ENCODE data around the gene PRDM8.
"Not testable (repeated sequence)": the region's sequence is repeated elsewhere in the genome, so short reads cannot be mapped to it uniquely, and the experiment has no call there.

Gene PRDM8

GRCh38 chr4:80196922-80197573, at the start of gene PRDM8:
Gene PRDM8, plus strand, starts transcription at chr4:80197503. Its CDS starts 2,578 bp downstream, at chr4:80200081.
- DNase-seq (ENCODE audit: low read depth in 2 of 2), result no peak

DNA sequence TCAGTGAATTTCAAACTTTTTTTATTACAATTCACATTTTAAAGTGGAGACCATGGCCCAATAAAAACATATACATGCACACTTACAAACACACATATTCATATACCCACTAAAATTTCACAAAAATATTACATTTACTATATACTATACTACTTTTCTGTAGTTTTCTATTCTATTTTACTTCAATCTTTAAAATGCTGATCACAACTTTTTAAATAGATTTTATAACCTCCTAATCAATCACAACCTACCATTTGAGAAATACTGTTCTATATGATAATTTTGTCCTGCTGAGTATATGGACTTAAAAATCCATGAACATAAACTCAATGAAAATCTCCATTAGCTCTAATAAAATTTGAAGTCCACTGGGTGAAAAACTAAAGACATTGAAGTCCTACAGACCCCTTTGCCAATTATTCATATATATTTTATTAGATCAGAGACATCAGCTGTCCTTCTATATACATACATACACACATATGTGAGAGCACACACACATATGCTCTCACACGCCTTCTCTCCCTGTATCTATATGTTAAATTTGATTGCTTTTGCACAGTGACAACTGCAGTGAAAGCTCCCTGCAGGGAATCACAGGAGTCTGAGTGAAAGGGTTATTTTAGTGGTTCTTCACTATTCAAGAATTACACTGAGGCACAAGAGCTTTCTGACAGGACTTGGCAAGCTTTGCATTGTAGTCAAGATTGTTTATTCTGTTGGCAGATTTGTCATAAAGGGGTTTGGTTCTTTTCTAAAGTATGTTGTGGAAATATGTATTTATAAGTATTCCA, 46.7 kb upstream of the PRDM8 start:
- no peak for DNase-seq (ENCODE audit: low read depth in 2 of 2)

GRCh38 chr4:80151981-80152380, 45.3 kb upstream of the PRDM8 start:
- no peak for DNase-seq (ENCODE audit: low read depth in 2 of 2)

- DNase-seq (ENCODE audit: low read depth in 2 of 2), result no peak
Measured at GRCh38 chr4:80153874-80154544, 43.3 kb upstream of the PRDM8 start.

GRCh38 chr4:80154545-80154933, 42.8 kb upstream of the PRDM8 start:
- DNase-seq (ENCODE audit: low read depth in 2 of 2), result no peak

- no peak for DNase-seq (ENCODE audit: low read depth in 2 of 2)
Measured at GRCh38 chr4:80155316-80155982, 41.9 kb upstream of the PRDM8 start.

GRCh38 chr4:80156410-80156809, 40.9 kb upstream of the PRDM8 start:
- no peak for DNase-seq (ENCODE audit: low read depth in 2 of 2)

DNA sequence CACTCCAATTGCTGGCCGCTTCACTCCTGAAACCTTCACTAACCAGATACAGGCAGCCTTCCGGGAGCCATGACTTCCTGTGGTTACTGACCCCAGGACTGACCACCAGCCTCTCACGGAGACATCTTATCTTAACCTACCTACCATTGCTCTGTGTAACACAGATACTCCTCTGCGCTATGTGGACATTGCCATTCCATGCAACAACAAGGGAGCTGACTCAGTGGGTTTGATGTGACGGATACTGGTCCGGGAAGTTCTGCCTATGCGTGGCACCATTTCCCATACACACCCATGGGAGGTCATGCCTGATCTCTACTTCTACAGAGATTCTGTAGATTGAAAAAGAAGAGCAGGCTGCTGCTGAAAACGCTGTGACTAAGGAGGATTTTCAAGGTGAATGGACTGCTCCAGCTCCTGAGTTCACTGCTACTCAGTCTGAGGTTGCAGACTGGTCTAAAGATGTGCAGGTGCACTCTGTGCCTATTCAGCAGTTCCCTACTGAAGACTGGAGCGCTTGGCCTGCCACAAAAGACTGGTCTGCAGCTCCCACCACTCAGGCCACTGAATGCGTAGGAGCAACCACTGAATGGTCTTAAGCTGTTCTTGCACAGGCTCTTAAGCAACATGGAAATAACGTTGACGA, 35.8 kb upstream of the PRDM8 start:
- DNase-seq (ENCODE audit: low read depth in 2 of 2), result no peak

DNA sequence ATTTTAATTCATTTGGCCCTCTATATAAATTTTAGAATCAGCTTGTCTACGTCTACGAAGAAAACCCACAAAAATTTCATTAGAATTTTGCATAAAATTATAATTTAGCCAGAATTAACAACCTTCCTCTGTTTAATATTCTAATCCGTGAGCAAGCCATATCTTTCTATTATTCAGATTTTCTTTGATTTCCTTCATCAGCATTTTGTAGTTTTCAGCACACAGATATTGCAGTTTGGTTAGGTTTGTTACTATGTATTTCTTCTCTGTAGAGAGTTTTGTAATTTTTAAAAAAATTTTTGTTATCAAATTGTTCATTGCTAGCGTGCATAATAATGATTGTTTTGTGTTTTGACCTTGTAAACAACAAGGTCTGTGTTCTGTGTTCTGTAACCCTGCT, 34.9 kb upstream of the PRDM8 start:
- DNase-seq (ENCODE audit: low read depth in 2 of 2), result no peak

DNA sequence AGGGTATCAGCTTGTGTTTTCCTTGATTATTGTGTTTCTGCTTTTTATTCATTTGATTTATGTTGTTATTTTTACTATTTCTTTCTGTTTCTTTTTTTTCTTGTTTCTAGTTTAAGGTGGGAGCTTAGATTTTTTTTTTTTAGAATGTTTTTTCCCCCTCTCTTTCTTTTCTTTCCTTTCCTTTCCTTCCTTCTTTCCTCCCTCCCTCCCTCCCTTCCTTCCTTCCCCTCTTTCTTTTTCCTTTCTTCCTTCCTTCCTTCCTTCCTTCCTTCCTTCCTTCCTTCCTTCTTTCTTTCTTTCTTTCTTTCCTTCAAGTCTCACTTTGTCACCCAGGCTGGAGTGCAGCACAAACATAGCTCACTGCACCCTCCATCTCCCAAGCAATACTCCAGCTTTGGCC, 31.4 kb upstream of the PRDM8 start:
- DNase-seq (ENCODE audit: low read depth in 2 of 2), result no peak

DNA sequence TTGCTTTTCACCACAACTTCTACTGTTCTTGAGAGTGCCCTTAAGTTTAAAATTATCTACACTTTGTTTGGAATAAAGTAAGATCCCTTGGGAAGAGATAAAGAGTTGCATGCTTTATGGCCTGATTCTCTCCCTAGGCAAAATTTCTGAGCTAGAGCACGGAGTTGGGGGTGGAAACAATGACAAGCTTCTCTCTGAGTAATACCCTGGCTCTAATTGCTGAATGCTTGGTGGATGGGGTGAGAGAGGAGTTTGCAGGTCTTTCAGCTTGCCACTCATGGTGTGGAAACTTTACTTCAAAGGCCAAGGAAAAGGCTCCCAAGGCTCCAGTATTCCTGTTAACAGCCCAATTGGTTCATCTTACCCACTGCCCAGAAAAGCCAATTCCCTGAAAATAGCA, 26.1 kb upstream of the PRDM8 start:
- no peak for DNase-seq (ENCODE audit: low read depth in 2 of 2)

GRCh38 chr4:80171656-80172055, 25.6 kb upstream of the PRDM8 start:
- DNase-seq (ENCODE audit: low read depth in 2 of 2), result no peak

- no peak for DNase-seq (ENCODE audit: low read depth in 2 of 2)
Measured at GRCh38 chr4:80172203-80172602, 25.1 kb upstream of the PRDM8 start.

DNA sequence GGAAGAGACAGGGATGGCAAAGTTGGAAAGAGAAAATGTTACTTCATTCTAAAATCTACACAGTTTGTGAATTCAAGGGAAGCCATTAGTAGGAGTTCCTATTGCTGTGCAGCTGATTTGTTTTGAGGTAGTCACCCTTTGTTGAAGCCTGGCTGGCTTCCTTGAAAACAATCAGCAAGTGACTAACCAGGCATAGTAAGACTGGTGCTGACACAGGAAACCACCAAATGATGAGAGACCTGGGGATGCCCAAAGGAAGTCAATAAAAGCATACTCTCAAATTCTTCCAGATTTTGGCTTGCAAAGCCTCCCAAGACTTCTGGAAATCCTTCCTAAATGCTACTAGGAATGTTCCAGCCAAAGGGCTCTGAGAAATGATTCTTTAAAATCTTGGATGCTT, 23.9 kb upstream of the PRDM8 start:
- no peak for DNase-seq (ENCODE audit: low read depth in 2 of 2)

DNA sequence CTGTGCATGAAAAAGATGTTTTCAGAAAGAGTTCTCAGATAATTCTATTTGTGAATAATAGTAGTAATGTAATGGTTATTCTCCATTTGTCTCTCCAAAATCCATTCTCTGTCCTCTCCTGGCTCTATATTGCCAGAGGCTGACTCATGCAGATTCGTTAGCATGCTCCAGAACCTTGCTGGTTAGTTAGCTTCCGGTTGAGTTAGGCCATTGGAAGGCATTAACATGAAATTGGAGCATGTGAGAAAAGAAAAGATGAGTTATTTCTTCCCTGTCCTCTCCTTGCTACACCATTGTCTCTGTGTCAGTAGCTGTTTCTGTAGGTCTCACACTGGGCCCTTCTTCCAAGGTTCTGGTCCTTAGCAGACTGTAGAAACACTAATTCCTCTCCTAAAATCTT, 23.5 kb upstream of the PRDM8 start:
- no peak for DNase-seq (ENCODE audit: low read depth in 2 of 2)

GRCh38 chr4:80177793-80178192, 19.5 kb upstream of the PRDM8 start:
- DNase-seq (ENCODE audit: low read depth in 2 of 2), result not testable (repeated sequence)

DNA sequence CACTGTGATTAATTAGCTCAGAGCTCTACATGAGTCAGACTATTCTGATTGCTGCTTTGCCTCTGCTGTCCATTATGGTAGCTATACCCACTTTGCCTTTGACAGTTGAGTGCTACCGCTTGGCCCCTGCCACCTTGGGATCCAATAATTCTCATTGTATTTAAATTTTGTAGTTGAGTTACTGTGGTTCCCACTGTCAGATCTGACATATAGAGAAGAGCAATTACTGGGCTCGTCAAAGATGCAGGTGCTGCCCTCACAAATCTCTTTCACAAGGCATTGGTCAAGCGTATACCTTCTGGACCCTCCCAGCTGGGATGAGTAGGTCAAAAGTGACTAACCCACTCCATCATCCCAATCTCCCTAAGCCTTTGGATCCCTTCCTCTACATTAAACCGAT, 18.3 kb upstream of the PRDM8 start:
- no peak for DNase-seq (ENCODE audit: low read depth in 2 of 2)

DNA sequence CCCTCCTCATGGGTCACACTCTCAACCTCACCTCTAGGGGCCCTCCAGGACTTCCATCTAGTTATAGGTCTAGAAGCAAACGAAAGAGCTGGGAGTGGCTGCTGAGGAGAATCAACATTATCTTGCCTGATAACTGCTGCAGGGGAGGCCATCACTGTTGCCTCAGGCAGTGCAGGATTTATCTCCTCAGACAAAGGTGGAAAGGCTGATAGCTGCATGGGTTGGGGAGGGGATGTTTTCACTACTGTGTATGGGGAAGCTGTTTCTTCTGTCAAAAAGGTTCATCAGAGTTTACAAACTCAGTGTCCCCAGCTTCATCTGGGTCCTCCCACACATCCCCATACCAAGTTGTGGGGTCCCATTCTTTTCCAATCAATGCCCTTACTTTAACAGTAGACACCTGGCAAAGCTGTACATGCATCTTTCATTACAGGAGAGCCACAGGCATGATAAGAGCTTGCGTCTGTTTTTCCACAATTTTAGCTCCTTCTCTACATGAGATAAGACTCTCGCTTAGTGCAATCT, 17.6 kb upstream of the PRDM8 start:
- DNase-seq (ENCODE audit: low read depth in 2 of 2), result no peak

GRCh38 chr4:80180743-80181142, 16.6 kb upstream of the PRDM8 start:
- DNase-seq (ENCODE audit: low read depth in 2 of 2), result no peak

DNA sequence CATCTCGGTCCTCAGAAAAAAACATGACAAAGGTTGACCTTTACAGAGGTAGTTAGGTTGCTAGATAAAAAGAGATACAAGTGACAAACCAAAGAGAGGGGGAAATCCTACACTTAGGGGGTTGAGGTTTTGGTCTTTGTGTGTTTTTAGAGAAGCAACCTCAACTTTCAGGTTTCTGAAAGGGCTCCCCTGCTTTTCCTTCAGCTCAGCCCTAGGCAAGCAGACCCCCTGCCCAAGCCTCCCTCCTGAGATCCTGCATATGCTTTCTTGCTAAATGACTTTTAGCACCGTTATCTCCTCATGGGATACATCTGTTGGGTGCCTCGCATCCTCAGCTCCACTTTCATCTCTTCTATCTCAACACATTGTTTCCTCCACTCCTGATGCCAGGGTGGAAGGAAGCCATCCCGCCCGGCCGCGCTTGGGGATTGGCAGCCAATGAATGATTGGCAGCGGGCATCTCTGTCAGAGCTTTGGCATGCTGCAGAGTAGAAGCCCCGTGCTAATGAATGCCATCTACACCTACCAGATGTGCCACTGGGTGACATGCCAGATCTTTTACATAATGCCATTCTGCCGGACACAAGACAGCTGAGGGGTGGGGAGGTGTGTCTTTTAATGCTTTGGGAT, 15.0 kb upstream of the PRDM8 start:
- DNase-seq (ENCODE audit: low read depth in 2 of 2), result no peak

Data from stimulated activated CD4-positive, alpha-beta T cell treated with anti-CD3 and anti-CD28 coated beads, Interleukin-12 subunit alpha, Interleukin-12 subunit beta, amount 100 ng/mL, for 24 hours (primary cell).